DOHH2 (cell line): ENCODE results near the gene PTGS2.

Experiments used
- EZH2phosphoT487 ChIP-seq: fragments of 200-600 bp; sonication (generic); IDR thresholded peaks from 2 replicates; pipeline ENCODE4 v1.6.1; 2017; ENCODE audit warnings: borderline replicate concordance, mild to moderate bottlenecking, antibody characterized with exemption, low read length, moderate library complexity, mixed read lengths
- TF ChIP-seq, protein P1 (sequence below): fragments of 200-600 bp; sonication (generic); IDR thresholded peaks from one replicate; pipeline ENCODE4 v1.5.1; 2014; ENCODE audit warnings: antibody characterized with exemption, mild to moderate bottlenecking, low read depth, low read length; ENCODE audit not compliant: poor library complexity, severe bottlenecking

DNA sequence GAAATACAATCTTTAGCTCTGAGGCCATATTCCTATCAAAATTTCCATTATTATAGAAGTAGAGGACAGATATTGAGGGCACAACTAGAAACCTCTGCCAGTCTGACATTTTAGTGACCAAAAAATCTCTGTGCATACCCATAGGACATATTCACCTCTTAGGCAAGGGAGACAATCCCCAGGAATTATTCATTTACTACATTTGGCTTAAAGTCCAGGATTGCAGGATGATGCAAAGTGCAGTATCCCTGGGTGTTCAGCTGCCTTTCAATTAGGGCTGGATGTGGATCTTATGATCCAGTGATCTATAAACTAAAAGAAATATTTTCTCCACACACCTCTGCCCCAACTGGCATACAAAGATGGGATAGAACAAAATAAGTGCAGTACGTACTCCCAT is 50.9 kb downstream of the PTGS2 start:
- TF ChIP-seq, protein P1, sequence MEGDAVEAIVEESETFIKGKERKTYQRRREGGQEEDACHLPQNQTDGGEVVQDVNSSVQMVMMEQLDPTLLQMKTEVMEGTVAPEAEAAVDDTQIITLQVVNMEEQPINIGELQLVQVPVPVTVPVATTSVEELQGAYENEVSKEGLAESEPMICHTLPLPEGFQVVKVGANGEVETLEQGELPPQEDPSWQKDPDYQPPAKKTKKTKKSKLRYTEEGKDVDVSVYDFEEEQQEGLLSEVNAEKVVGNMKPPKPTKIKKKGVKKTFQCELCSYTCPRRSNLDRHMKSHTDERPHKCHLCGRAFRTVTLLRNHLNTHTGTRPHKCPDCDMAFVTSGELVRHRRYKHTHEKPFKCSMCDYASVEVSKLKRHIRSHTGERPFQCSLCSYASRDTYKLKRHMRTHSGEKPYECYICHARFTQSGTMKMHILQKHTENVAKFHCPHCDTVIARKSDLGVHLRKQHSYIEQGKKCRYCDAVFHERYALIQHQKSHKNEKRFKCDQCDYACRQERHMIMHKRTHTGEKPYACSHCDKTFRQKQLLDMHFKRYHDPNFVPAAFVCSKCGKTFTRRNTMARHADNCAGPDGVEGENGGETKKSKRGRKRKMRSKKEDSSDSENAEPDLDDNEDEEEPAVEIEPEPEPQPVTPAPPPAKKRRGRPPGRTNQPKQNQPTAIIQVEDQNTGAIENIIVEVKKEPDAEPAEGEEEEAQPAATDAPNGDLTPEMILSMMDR: no peak
- no peak for TF ChIP-seq EZH2phosphoT487
